Parathyroid adenoma (tissue), 2 donors: Measurements from ENCODE around the gene GSX1.

Source experiments
- H2AFZ ChIP-seq: fragments of 300-600 bp; sonication (generic); one replicate; pipeline ENCODE4 v1.7.0; 2017; ENCODE audit warnings: antibody characterized with exemption, mild to moderate bottlenecking
- H3K27ac ChIP-seq: fragments of 300-600 bp; sonication (generic); one replicate; pipeline ENCODE4 v1.7.0; 2017
- H3K27me3 ChIP-seq: fragments of 300-600 bp; sonication (generic); one replicate; pipeline ENCODE4 v1.7.0; 2017; ENCODE audit warnings: low read length; ENCODE audit not compliant: control insufficient read depth, insufficient read depth
- H3K36me3 ChIP-seq: fragments of 300-600 bp; sonication (generic); one replicate; pipeline ENCODE4 v1.7.0; 2017; ENCODE audit warnings: low read length; ENCODE audit not compliant: control insufficient read depth, insufficient read depth
- H3K4me1 ChIP-seq: fragments of 300-600 bp; sonication (generic); one replicate; pipeline ENCODE4 v1.7.0; 2017; ENCODE audit warnings: control low read depth
- H3K4me2 ChIP-seq: fragments of 300-600 bp; sonication (generic); one replicate; pipeline ENCODE4 v1.7.0; 2017; ENCODE audit warnings: low read length
- H3K4me3 ChIP-seq: fragments of 300-600 bp; sonication (generic); one replicate; pipeline ENCODE4 v1.7.0; 2017; ENCODE audit warnings: low read depth, low read length
- H3K79me2 ChIP-seq: fragments of 300-600 bp; sonication (generic); one replicate; pipeline ENCODE4 v1.7.0; 2017; ENCODE audit warnings: control low read depth
- H3K9ac ChIP-seq: fragments of 300-600 bp; sonication (generic); one replicate; pipeline ENCODE4 v1.7.0; 2017; ENCODE audit warnings: mild to moderate bottlenecking
- H3K9me3 ChIP-seq: fragments of 300-600 bp; sonication (generic); one replicate; pipeline ENCODE4 v1.7.0; 2017; ENCODE audit warnings: low read length; ENCODE audit not compliant: control insufficient read depth
- TF ChIP-seq, protein P1 (sequence below): fragments of 300-600 bp; sonication (generic); IDR thresholded peaks from one replicate; pipeline ENCODE4 v1.7.0; 2017; ENCODE audit warnings: antibody characterized with exemption, mild to moderate bottlenecking
- donor health status: primary hyperparathyroidism.

The GSX1 gene

DNA sequence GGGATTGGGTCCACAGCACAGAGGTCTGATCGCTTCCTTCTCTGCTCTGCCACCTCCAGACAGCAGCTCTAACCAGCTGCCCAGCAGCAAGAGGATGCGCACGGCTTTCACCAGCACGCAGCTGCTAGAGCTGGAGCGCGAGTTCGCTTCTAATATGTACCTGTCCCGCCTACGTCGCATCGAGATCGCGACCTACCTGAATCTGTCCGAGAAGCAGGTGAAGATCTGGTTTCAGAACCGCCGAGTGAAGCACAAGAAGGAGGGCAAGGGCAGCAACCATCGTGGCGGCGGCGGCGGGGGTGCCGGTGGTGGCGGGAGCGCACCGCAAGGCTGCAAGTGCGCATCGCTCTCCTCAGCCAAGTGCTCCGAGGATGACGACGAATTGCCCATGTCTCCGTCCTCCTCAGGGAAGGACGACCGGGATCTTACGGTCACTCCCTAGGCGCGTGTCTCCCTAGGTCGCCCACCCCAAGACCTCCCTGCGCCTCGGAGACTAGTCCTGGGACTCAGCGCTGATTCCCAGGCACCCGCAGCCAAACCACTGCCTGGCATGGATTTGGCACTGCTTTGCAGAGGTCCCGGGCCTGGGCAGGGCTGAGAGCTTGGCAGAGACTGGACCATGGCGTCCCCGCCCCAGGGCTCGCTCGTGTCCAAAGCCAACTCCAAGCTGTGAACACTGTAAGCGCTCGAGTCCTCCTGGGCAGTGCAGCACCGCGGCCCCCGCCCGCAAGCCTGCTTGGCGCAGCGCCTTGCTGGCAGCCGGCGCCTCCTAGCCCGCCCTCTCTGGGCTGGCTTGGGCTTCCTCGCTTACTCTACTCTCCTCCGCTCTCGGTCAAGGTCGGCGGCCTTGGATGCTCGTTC, 1.5 kb downstream of the GSX1 start:
- Histone ChIP-seq H3K4me3 (no peak overlapping the region), H3K27me3 (peaks cover 27% of the 10 kb centered on the region), H3K79me2 (no peaks in the 10 kb centered on the region), H2AFZ (no peak overlapping the region), H3K4me2 (no peak overlapping the region), H3K9ac (no peak overlapping the region), H3K36me3 (no peaks in the 10 kb centered on the region), H3K27ac (no peak overlapping the region), H3K4me1 (no peaks in the 10 kb centered on the region), H3K9me3 (no peaks in the 10 kb centered on the region)
- TF ChIP-seq, protein P1, sequence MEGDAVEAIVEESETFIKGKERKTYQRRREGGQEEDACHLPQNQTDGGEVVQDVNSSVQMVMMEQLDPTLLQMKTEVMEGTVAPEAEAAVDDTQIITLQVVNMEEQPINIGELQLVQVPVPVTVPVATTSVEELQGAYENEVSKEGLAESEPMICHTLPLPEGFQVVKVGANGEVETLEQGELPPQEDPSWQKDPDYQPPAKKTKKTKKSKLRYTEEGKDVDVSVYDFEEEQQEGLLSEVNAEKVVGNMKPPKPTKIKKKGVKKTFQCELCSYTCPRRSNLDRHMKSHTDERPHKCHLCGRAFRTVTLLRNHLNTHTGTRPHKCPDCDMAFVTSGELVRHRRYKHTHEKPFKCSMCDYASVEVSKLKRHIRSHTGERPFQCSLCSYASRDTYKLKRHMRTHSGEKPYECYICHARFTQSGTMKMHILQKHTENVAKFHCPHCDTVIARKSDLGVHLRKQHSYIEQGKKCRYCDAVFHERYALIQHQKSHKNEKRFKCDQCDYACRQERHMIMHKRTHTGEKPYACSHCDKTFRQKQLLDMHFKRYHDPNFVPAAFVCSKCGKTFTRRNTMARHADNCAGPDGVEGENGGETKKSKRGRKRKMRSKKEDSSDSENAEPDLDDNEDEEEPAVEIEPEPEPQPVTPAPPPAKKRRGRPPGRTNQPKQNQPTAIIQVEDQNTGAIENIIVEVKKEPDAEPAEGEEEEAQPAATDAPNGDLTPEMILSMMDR = no peak

DNA sequence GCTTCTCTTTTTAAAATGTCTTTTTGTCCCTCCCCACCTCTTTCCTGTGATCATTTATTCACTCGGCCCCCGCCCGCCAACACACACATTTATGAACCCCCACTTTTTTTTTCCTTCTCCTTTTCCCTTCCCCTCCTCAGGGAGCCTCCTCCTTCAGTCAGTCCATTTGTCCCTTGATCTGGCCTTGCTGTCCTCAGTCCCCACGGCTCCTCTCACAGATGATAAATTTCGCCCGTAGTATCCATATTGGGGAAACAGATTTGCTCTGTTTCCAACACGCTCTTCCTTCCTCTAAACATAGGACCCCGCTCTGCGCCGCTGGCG, 2.0 kb downstream of the GSX1 start:
- H3K4me2 ChIP-seq = no peak overlapping the region
- no peaks in the 10 kb centered on the region for H3K9me3 ChIP-seq
- H3K4me1 ChIP-seq = no peaks in the 10 kb centered on the region
- no peak overlapping the region for H3K27ac ChIP-seq
- H3K4me3 ChIP-seq = no peak overlapping the region
- TF ChIP-seq, protein P1 = no peak
- H2AFZ ChIP-seq = no peak overlapping the region
- peaks cover 27% of the 10 kb centered on the region for H3K27me3 ChIP-seq
- no peaks in the 10 kb centered on the region for H3K36me3 ChIP-seq
- no peaks in the 10 kb centered on the region for H3K79me2 ChIP-seq
- H3K9ac ChIP-seq = no peak overlapping the region

DNA sequence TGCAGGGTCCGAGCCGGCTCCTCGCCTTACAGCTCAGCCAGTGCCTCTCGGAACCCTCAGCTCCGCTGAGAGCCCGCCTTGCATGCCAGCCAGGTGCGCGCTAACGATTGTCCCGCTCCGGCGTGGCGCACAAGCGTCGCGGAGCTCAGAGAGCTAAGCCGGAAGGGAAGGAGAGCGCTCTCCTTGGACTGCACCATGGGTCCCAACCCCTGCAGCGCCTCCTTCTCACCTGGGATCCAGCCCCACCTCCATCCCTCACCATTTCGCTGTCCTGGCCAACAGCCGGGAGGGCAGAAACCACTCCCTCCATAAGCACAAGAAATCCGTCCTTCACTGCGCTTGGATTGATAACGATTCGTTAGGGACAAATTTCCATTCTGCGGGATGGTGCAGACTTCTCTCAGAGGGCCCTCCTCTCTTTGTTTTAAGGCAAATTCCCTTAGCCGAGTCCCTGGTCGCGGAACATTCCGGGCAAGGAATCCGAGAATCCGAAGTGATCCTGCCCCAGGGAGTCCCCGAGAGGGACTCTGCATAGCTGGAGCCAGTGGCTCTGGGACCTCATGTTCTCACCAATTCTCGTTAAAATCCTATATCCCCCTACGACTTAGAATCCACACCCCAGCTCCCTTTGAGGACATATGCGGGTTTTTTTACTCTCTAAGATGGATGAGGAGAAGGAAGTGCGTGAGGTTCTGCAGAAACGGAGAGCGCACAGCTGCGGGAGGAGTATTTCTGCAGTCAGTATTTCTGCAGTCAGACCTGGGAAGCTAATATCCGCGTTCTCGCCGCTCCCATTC, 2.8 kb downstream of the GSX1 start:
- Histone ChIP-seq H3K27ac (no peak overlapping the region), H3K4me3 (no peak overlapping the region), H3K9ac (no peak overlapping the region), H2AFZ (no peak overlapping the region), H3K79me2 (no peaks in the 10 kb centered on the region), H3K36me3 (no peaks in the 10 kb centered on the region), H3K9me3 (no peaks in the 10 kb centered on the region), H3K4me1 (no peaks in the 10 kb centered on the region), H3K4me2 (no peak overlapping the region), H3K27me3 (peaks cover 27% of the 10 kb centered on the region)
- TF ChIP-seq, protein P1 = no peak

DNA sequence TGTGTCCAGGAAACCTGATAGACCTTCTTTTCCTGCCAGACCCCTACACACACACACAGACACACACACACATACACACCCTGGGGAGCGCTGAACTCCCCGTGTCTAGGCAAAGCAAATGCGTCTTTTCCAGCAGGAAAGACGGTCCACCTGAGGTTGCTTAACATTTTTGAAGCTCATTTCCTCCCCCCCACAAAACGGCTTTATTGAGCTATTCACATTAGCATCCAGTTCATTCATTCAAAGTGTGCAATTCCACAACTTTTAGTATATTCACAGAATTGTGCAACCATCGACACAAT, 3.4 kb downstream of the GSX1 start:
- H3K4me3 ChIP-seq = no peak overlapping the region
- H3K79me2 ChIP-seq = no peaks in the 10 kb centered on the region
- H3K36me3 ChIP-seq = no peaks in the 10 kb centered on the region
- no peaks in the 10 kb centered on the region for H3K4me1 ChIP-seq
- H3K9me3 ChIP-seq = no peaks in the 10 kb centered on the region
- H2AFZ ChIP-seq = no peak overlapping the region
- no peak overlapping the region for H3K9ac ChIP-seq
- H3K27ac ChIP-seq = no peak overlapping the region
- TF ChIP-seq, protein P1 = no peak
- peaks cover 27% of the 10 kb centered on the region for H3K27me3 ChIP-seq
- H3K4me2 ChIP-seq = no peak overlapping the region
